K562 (cell line): ENCODE measurements around the gene PLEKHA1. TPM values are rescaled to one million over a fixed set of nuclear protein-coding genes. Genes with fewer than 3 reads are reported as not detected.

ENCODE experiments used
- ATAC-seq: fragments of 200-7000 bp; cut with Tn5 transposase; 3 replicates; pipeline ENCODE4 v1.9.1; 2020; ENCODE audit warnings: moderate library complexity
- BruUV-seq: library from RNA; stranded (reverse); fragments of 400-500 nt; replicated peaks from 2 replicates; lab custom pipeline; 2021; lab: Mats Ljungman, UMichigan
- CTCF ChIA-PET: fragments of 300-600 bp; formaldehyde crosslinking; extraction: SDS; loops from one replicate; lab custom pipeline; 2021; ENCODE audit warnings: low intra/inter-chr PET ratio; lab: Yijun Ruan, JAX
- POLR2A ChIA-PET: fragments of 300-600, 350-650 bp; sonication (Branson Sonifier 250); formaldehyde crosslinking; extraction: SDS; loops from one replicate; lab custom pipeline; 2021; ENCODE audit warnings: antibody characterized with exemption, inconsistent platforms; lab: Yijun Ruan, JAX
- DNase-seq, 4 experiments: peaks; one replicate each; pipeline versions ENCODE4 v3.0.0 to v3.0.0-alpha.2; 2011 to 2018; ENCODE audit warnings: low spot score in 3 of 4, mixed read lengths in 3 of 4; ENCODE audit errors: extremely low read depth in 1 of 4
- FAIRE-seq: peaks from 2 replicates; lab custom pipeline; 2011; peaks lifted over from hg19 to GRCh38; lab: Jason Lieb, UNC
- H2AFZ ChIP-seq: 2 replicates; pipeline ENCODE4 v1.6.0; 2011; ENCODE audit warnings: low read depth, low read length, control low read depth, inconsistent platforms
- H3K27ac ChIP-seq: fragments of 200-600 bp; 3 replicates; pipeline ENCODE4 v1.8.0; 2011; ENCODE audit warnings: low read depth, mild to moderate bottlenecking, control low read depth, inconsistent platforms, low read length, moderate library complexity, mixed read lengths; ENCODE audit errors: extremely low read depth
- H3K27me3 ChIP-seq, 2 experiments: fragments of 300-600 bp in 1 of 2; 2 replicates in 1 of 2; 3 replicates in 1 of 2; pipeline versions ENCODE4 v1.6.0 to v1.8.0; 2011; ENCODE audit warnings: inconsistent platforms in 2 of 2, low read length in 2 of 2, mild to moderate bottlenecking in 1 of 2, mixed read lengths in 1 of 2, moderate library complexity in 1 of 2; ENCODE audit not compliant: control insufficient read depth in 2 of 2, insufficient read depth in 2 of 2
- H3K36me3 ChIP-seq: fragments of 300-600 bp; 3 replicates; pipeline ENCODE4 v1.8.0; 2011; ENCODE audit warnings: mild to moderate bottlenecking, low read length, inconsistent platforms; ENCODE audit not compliant: control insufficient read depth, insufficient read depth
- H3K4me1 ChIP-seq, 2 experiments: fragments of 200-600 bp in 1 of 2; replicated peaks in 1 of 2; 2 replicates in 1 of 2; 3 replicates in 1 of 2; pipeline versions ENCODE4 v1.5.1 to v1.8.0; 2011; ENCODE audit warnings: inconsistent platforms in 2 of 2, low read length in 2 of 2, mild to moderate bottlenecking in 1 of 2, mixed read lengths in 1 of 2, moderate library complexity in 1 of 2; ENCODE audit not compliant: control insufficient read depth in 2 of 2, insufficient read depth in 2 of 2
- H3K4me2 ChIP-seq: 2 replicates; pipeline ENCODE4 v1.6.1; 2011; ENCODE audit warnings: low read length, control low read depth, inconsistent platforms, mixed read lengths; ENCODE audit not compliant: insufficient read depth
- H3K4me3 ChIP-seq: fragments of 200-600 bp; sonication (generic), shearing (Covaris generic); 2 replicates; pipeline ENCODE4 v1.5.1; 2016; ENCODE audit warnings: control low read depth, inconsistent platforms
- H3K79me2 ChIP-seq: fragments of 200-600 bp; 3 replicates; pipeline ENCODE4 v1.8.0; 2011; ENCODE audit warnings: low read length, inconsistent platforms; ENCODE audit not compliant: control insufficient read depth, insufficient read depth
- H3K9ac ChIP-seq, 2 experiments: 2 replicates each; pipeline versions ENCODE4 v1.6.0 to v1.6.1; 2011; ENCODE audit warnings: low read depth in 2 of 2, low read length in 2 of 2, control low read depth in 1 of 2, inconsistent platforms in 1 of 2, mild to moderate bottlenecking in 1 of 2, mixed read lengths in 1 of 2; ENCODE audit not compliant: insufficient read depth in 1 of 2
- H3K9me1 ChIP-seq: one replicate; pipeline ENCODE4 v1.6.0; 2011; ENCODE audit warnings: inconsistent platforms, mild to moderate bottlenecking, low read length, moderate library complexity; ENCODE audit not compliant: control insufficient read depth, insufficient read depth
- H3K9me3 ChIP-seq: replicated peaks from 2 replicates; pipeline ENCODE4 v1.5.1; 2011; ENCODE audit warnings: low read depth, low read length, inconsistent platforms; ENCODE audit not compliant: control insufficient read depth, insufficient read depth
- H4K20me1 ChIP-seq: replicated peaks from 2 replicates; pipeline ENCODE4 v1.6.1; 2011; ENCODE audit warnings: low read length, inconsistent platforms, mixed read lengths; ENCODE audit not compliant: control insufficient read depth, insufficient read depth
- BACH1 ChIP-seq: fragments of 200-800 bp; sonication (Bioruptor generic); IDR thresholded peaks from 2 replicates; pipeline ENCODE4 v1.6.1; 2016; ENCODE audit warnings: missing genetic modification characterization, missing compliant biosample characterization
- BRCA1 ChIP-seq, 2 experiments: fragments of 450-650 bp in 1 of 2; sonication (generic) in 1 of 2; formaldehyde crosslinking in 1 of 2; IDR thresholded peaks; 2 replicates each; pipeline versions ENCODE4 v1.5.0 to v1.6.1; 2017 to 2020; ENCODE audit warnings: mild to moderate bottlenecking in 1 of 2, missing genetic modification reagents in 1 of 2
- DPF2 ChIP-seq: fragments of 450-650 bp; IDR thresholded peaks from 2 replicates; pipeline ENCODE4 v1.6.1; 2016
- E2F5 ChIP-seq: sonication (generic); formaldehyde crosslinking; IDR thresholded peaks from 2 replicates; pipeline ENCODE4 v1.8.0; 2022; ENCODE audit warnings: mild to moderate bottlenecking, missing genetic modification reagents
- FOS ChIP-seq: IDR thresholded peaks from 3 replicates; pipeline ENCODE4 v1.6.1; 2011; ENCODE audit not compliant: insufficient read length; ENCODE audit errors: extremely low read depth
- GTF2A2 ChIP-seq: IDR thresholded peaks from 2 replicates; pipeline ENCODE4 v1.6.1; 2016; ENCODE audit warnings: mild to moderate bottlenecking, missing genetic modification characterization, missing compliant biosample characterization
- HDAC8 ChIP-seq: fragments of 450-650 bp; IDR thresholded peaks from 2 replicates; pipeline ENCODE4 v1.6.1; 2016; ENCODE audit warnings: mild to moderate bottlenecking, missing genetic modification characterization, moderate library complexity, missing compliant biosample characterization
- KDM1A ChIP-seq, 2 experiments: fragments of 450-650 bp; IDR thresholded peaks; 2 replicates each; pipeline ENCODE4 v1.6.1; 2016; ENCODE audit warnings: mild to moderate bottlenecking in 2 of 2
- MEF2A ChIP-seq: IDR thresholded peaks from 2 replicates; pipeline ENCODE4 v1.6.1; 2011; ENCODE audit warnings: low read depth, mild to moderate bottlenecking, low read length, moderate library complexity; ENCODE audit not compliant: control insufficient read depth
- NFIC ChIP-seq: fragments of 450-650 bp; IDR thresholded peaks from 2 replicates; pipeline ENCODE4 v1.6.1; 2017; ENCODE audit warnings: mild to moderate bottlenecking, inconsistent platforms
- THRA ChIP-seq: fragments of 450-650 bp; IDR thresholded peaks from 2 replicates; pipeline ENCODE4 v1.6.1; 2017; ENCODE audit warnings: mild to moderate bottlenecking, moderate library complexity
- ZNF224 ChIP-seq: sonication (generic); formaldehyde crosslinking; IDR thresholded peaks from 2 replicates; pipeline ENCODE4 v1.8.0; 2022; ENCODE audit warnings: mild to moderate bottlenecking, missing genetic modification reagents
- ZNF24 ChIP-seq: fragments of 450-650 bp; IDR thresholded peaks from 2 replicates; pipeline ENCODE4 v1.6.1; 2016
- ZNF699 ChIP-seq: fragments of 250-450 bp; sonication (Bioruptor Pico); IDR thresholded peaks from 2 replicates; pipeline ENCODE4 v1.8.0; 2021; ENCODE audit warnings: mild to moderate bottlenecking, moderate library complexity; ENCODE audit not compliant: insufficient replicate concordance
- ZNF717 ChIP-seq: fragments of 250-450 bp; sonication (Bioruptor Pico); IDR thresholded peaks from 2 replicates; pipeline ENCODE4 v1.5.0; 2021
- WGBS: fragments of 100-300 bp; shearing (Covaris generic); methylation state at CpG from one replicate; pipeline ENCODE4 v1.1.6; 2016; ENCODE audit warnings: low coverage, mixed read lengths; ENCODE audit not compliant: insufficient coverage; ENCODE audit errors: missing lambda C conversion rate; 5-methylcytosine and 5-hydroxymethylcytosine counted together
- in situ Hi-C: fragments of 300-500 bp; cut with MboI; formaldehyde crosslinking; loops from 4 replicates; pipeline ENCODE4 v1.15.0; 2018; ENCODE audit warnings: inconsistent platforms, mixed read lengths
- intact Hi-C: fragments of 100-400 bp; cut with micrococcal nuclease; formaldehyde crosslinking; loops from 2 replicates; pipeline ENCODE4 v1.14.2; 2022
- polyA plus RNA-seq, 8 experiments: library from polyadenylated mRNA; depleted of rRNA in 4 of 8; stranded (reverse) in 5 of 8; unstranded in 3 of 8; fragments of >200 nt; fragmentation: Nextera tagmentation in 2 of 8; fragmentation: Illumina TruSeq in 1 of 8; extraction: Ambion mirVana in 2 of 8; extraction: Trizol in 1 of 8; gene quantifications; 2 replicates each; pipeline versions ENCODE4 v1.2.1 to v1.2.3, GENCODE V29; 2011 to 2014; ENCODE audit warnings: inconsistent platforms in 1 of 8, missing spikeins in 1 of 8
- total RNA-seq, 7 experiments: library from RNA; depleted of rRNA in 6 of 7; stranded (reverse); fragments of >200 nt in 6 of 7; fragmentation: Illumina TruSeq in 2 of 7; extraction: Trizol in 2 of 7; gene quantifications; 2 replicates each; pipeline versions ENCODE4 v1.2.1 to v1.2.3, GENCODE V29; 2011 to 2021; ENCODE audit warnings: low replicate concordance in 1 of 7
- TF ChIP-seq, protein P1 (sequence below), 2 experiments: fragments of 450-650 bp in 1 of 2; sonication (generic) in 1 of 2; formaldehyde crosslinking; conservative IDR thresholded peaks; 2 replicates each; pipeline versions ENCODE4 v1.4.0 to v1.8.1; 2020 to 2022; ENCODE audit warnings: mild to moderate bottlenecking in 1 of 2, missing genetic modification reagents in 1 of 2

Gene PLEKHA1
- total and polyA plus RNA-seq, 9 of the 15 experiments (the other 6 are each of a cell fraction or from before 2014, with no cell fraction given), result 0.05 to 4.7 (median 1.0) TPM

DNA sequence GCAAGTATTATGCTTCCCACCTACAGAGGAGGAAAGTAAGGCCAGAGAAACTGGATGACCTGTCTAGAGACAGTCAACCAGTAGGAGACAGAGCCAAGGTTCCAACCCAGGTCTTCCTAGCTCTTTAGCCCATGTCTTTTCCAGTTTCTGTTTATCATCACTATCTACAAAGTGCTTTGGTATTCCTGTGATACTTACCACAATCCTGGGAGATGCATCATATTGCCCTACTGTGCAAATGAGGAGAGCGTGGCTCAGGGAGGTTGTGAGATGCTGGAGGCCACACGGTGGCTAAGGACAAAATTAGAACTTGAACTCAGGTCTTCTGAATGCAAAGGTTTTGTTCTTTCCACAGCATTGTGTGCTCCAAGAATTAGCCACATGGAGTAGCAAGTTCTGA lies 11.2 kb upstream of the PLEKHA1 start:
- Histone ChIP-seq H3K9me1 (no peaks in the 10 kb centered on the region), H3K9ac (no peak overlapping the region), H3K27ac (no peak overlapping the region), H4K20me1 (no peaks in the 10 kb centered on the region), H3K36me3 (no peaks in the 10 kb centered on the region), H3K9me3 (no peaks in the 10 kb centered on the region), H3K79me2 (no peaks in the 10 kb centered on the region), H3K4me1 (no peaks in the 10 kb centered on the region), H3K4me3 (no peak overlapping the region), H3K4me2 (no peak overlapping the region), H3K27me3 (peaks cover 0 to 1% of the 10 kb centered on the region in 2 experiments; a peak in 1 of 5 replicates), H2AFZ (no peak overlapping the region)
- no peak for TF ChIP-seq FOS
- TF ChIP-seq GTF2A2, result no peak
- TF ChIP-seq THRA, result no peak
- no peak for TF ChIP-seq BRCA1 (IDR thresholded peaks at IDR 0.05)
- no peak for TF ChIP-seq BRCA1 (CRISPR knock-in tag; IDR thresholded peaks at IDR 0.05)
- TF ChIP-seq MEF2A, result no peak
- no peak for TF ChIP-seq NFIC
- TF ChIP-seq ZNF24, result no peak
- no peak for TF ChIP-seq ZNF699
- TF ChIP-seq E2F5 (CRISPR knock-in tag), result no peak
- TF ChIP-seq DPF2, result no peak
- no peak for TF ChIP-seq ZNF224 (CRISPR knock-in tag)
- no peak for TF ChIP-seq HDAC8 (tag)
- TF ChIP-seq, protein P1, sequence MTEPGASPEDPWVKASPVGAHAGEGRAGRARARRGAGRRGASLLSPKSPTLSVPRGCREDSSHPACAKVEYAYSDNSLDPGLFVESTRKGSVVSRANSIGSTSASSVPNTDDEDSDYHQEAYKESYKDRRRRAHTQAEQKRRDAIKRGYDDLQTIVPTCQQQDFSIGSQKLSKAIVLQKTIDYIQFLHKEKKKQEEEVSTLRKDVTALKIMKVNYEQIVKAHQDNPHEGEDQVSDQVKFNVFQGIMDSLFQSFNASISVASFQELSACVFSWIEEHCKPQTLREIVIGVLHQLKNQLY (CRISPR knock-in tag; conservative IDR thresholded peaks at IDR 0.05), result no peak
- TF ChIP-seq KDM1A (IDR thresholded peaks at IDR 0.05), result no peak
- TF ChIP-seq BACH1 (tag), result no peak
- no peak for TF ChIP-seq ZNF717 (CRISPR knock-in tag)
- FAIRE-seq (no peak), ATAC-seq (no peak), DNase-seq (no peak)
- ChIA-PET POLR2A (no interaction called here), CTCF (no interaction called here)
- intact Hi-C loops, result no loop called here
- in situ Hi-C loops, result no loop called here
- BruUV-seq, result no TSS peak
- WGBS, result 0% methylated on average over 2 of the region's 2 CpGs
